WTC11 (cell line): ENCODE data around the gene SLC2A1. TPM values are rescaled to one million over a fixed set of nuclear protein-coding genes. Genes with fewer than 3 reads are reported as not detected.
A peak's percentile ranks its signal among the peaks of the same experiment; 100 is the strongest.

ENCODE experiments used
- ATF6 ChIP-seq: sonication (generic); formaldehyde crosslinking; IDR thresholded peaks from 2 replicates; pipeline ENCODE4 v1.8.1; 2023; ENCODE audit warnings: mild to moderate bottlenecking, missing genetic modification reagents
- ERG ChIP-seq: fragments of 250-450 bp; sonication (Bioruptor Pico); IDR thresholded peaks from 2 replicates; pipeline ENCODE4 v1.8.0; 2021; ENCODE audit warnings: mild to moderate bottlenecking
- ETV6 ChIP-seq: sonication (generic); formaldehyde crosslinking; IDR thresholded peaks from 2 replicates; pipeline ENCODE4 v1.8.1; 2022; ENCODE audit warnings: mild to moderate bottlenecking, missing genetic modification reagents
- FOXJ3 ChIP-seq: sonication (generic); formaldehyde crosslinking; IDR thresholded peaks from 2 replicates; pipeline ENCODE4 v1.9.0; 2021; ENCODE audit warnings: missing genetic modification reagents, mild to moderate bottlenecking, borderline replicate concordance
- HMGA2 ChIP-seq: fragments of 250-450 bp; sonication (Bioruptor Pico); IDR thresholded peaks from 2 replicates; pipeline ENCODE4 v1.4.0; 2021; ENCODE audit warnings: mild to moderate bottlenecking, moderate library complexity
- IRF1 ChIP-seq: sonication (generic); formaldehyde crosslinking; IDR thresholded peaks from 2 replicates; pipeline ENCODE4 v1.8.0; 2023; ENCODE audit warnings: missing genetic modification reagents
- JAZF1 ChIP-seq: fragments of 250-450 bp; sonication (Bioruptor Pico); IDR thresholded peaks from 2 replicates; pipeline ENCODE4 v1.9.0; 2021; ENCODE audit warnings: moderate library complexity, mild to moderate bottlenecking, inconsistent platforms
- JUN ChIP-seq: sonication (generic); formaldehyde crosslinking; IDR thresholded peaks from 2 replicates; pipeline ENCODE4 v1.8.0; 2023; ENCODE audit warnings: mild to moderate bottlenecking, missing genetic modification reagents
- MAX ChIP-seq: sonication (generic); formaldehyde crosslinking; IDR thresholded peaks from 2 replicates; pipeline ENCODE4 v1.8.0; 2022; ENCODE audit warnings: mild to moderate bottlenecking, missing genetic modification reagents
- MXD4 ChIP-seq: fragments of 250-450 bp; sonication (Bioruptor Pico); IDR thresholded peaks from 2 replicates; pipeline ENCODE4 v1.8.0; 2021; ENCODE audit warnings: mild to moderate bottlenecking, moderate library complexity, borderline replicate concordance
- NFE2L1 ChIP-seq: sonication (generic); formaldehyde crosslinking; IDR thresholded peaks from 2 replicates; pipeline ENCODE4 v1.8.1; 2023; ENCODE audit warnings: missing genetic modification reagents
- PREB ChIP-seq: sonication (generic); formaldehyde crosslinking; IDR thresholded peaks from 2 replicates; pipeline ENCODE4 v1.8.1; 2022; ENCODE audit warnings: mild to moderate bottlenecking, missing genetic modification reagents, moderate library complexity, borderline replicate concordance
- RELA ChIP-seq: sonication (generic); formaldehyde crosslinking; IDR thresholded peaks from 2 replicates; pipeline ENCODE4 v1.8.1; 2022; ENCODE audit warnings: missing genetic modification reagents, mild to moderate bottlenecking, borderline replicate concordance
- TEAD4 ChIP-seq: sonication (generic); formaldehyde crosslinking; IDR thresholded peaks from 2 replicates; pipeline ENCODE4 v1.8.0; 2022; ENCODE audit warnings: mild to moderate bottlenecking, missing genetic modification reagents
- ZNF121 ChIP-seq: sonication (generic); formaldehyde crosslinking; IDR thresholded peaks from 2 replicates; pipeline ENCODE4 v1.8.0; 2023; ENCODE audit warnings: missing genetic modification reagents
- ZNF232 ChIP-seq: sonication (generic); formaldehyde crosslinking; IDR thresholded peaks from 2 replicates; pipeline ENCODE4 v1.8.0; 2022; ENCODE audit warnings: mild to moderate bottlenecking, missing genetic modification reagents
- ZNF281 ChIP-seq: sonication (generic); formaldehyde crosslinking; IDR thresholded peaks from 2 replicates; pipeline ENCODE4 v1.8.0; 2023; ENCODE audit warnings: mild to moderate bottlenecking, missing genetic modification reagents
- ZNF396 ChIP-seq: fragments of 250-450 bp; sonication (Bioruptor Pico); IDR thresholded peaks from 2 replicates; pipeline ENCODE4 v1.8.0; 2021; ENCODE audit warnings: mild to moderate bottlenecking, moderate library complexity, borderline replicate concordance
- ZNF423 ChIP-seq: fragments of 250-450 bp; sonication (Bioruptor Pico); IDR thresholded peaks from 2 replicates; pipeline ENCODE4 v2.1.2; 2022; ENCODE audit warnings: mild to moderate bottlenecking, moderate library complexity
- ZNF512 ChIP-seq: sonication (generic); formaldehyde crosslinking; IDR thresholded peaks from 2 replicates; pipeline ENCODE4 v1.8.1; 2022; ENCODE audit warnings: missing genetic modification reagents, borderline replicate concordance
- ZNF532 ChIP-seq: fragments of 250-450 bp; sonication (Bioruptor Pico); IDR thresholded peaks from 2 replicates; pipeline ENCODE4 v1.9.0; 2021; ENCODE audit warnings: mild to moderate bottlenecking, borderline replicate concordance
- ZNF671 ChIP-seq: fragments of 250-450 bp; sonication (Bioruptor Pico); IDR thresholded peaks from 2 replicates; pipeline ENCODE4 v1.8.0; 2021; ENCODE audit warnings: mild to moderate bottlenecking
- ZSCAN18 ChIP-seq: fragments of 250-450 bp; sonication (Bioruptor Pico); IDR thresholded peaks from 2 replicates; pipeline ENCODE4 v2.1.2; 2022; ENCODE audit warnings: mild to moderate bottlenecking, moderate library complexity
- total RNA-seq: library from RNA; stranded (reverse); gene quantifications from 3 replicates; pipeline ENCODE4 v1.2.3, GENCODE V29; 2021

The SLC2A1 gene
- total RNA-seq, 1 experiment from 2014 or later: 215 TPM

GRCh38 chr1:42958488-42959319 lies at the start of gene SLC2A1 (continued):
- 0 out of 2 replicates have a peak, but pooled peaks have one; percentile 41 for TF ChIP-seq IRF1 (CRISPR knock-in tag)
- TF ChIP-seq ZNF281 (CRISPR knock-in tag): no peak
- TF ChIP-seq JAZF1: no peak
- TF ChIP-seq HMGA2 (CRISPR knock-in tag): no peak
- TF ChIP-seq ATF6 (CRISPR knock-in tag): no peak
- TF ChIP-seq ZNF671 (CRISPR knock-in tag): no peak
- peak; percentile 52; the same call in 1 of the 2 replicates for TF ChIP-seq ETV6 (CRISPR knock-in tag)
- no peak for TF ChIP-seq PREB (CRISPR knock-in tag)
- no peak; the same call in 1 of the 2 replicates for TF ChIP-seq RELA (CRISPR knock-in tag)
- 0 out of 2 replicates have a peak, but pooled peaks have one; percentile 29 for TF ChIP-seq ZNF232 (CRISPR knock-in tag)
- no peak for TF ChIP-seq FOXJ3 (CRISPR knock-in tag)
- TF ChIP-seq ZSCAN18: no peak
- no peak for TF ChIP-seq TEAD4 (CRISPR knock-in tag)
- peak; percentile 56 for TF ChIP-seq ZNF423 (CRISPR knock-in tag)
- TF ChIP-seq ERG (CRISPR knock-in tag): no peak
- TF ChIP-seq ZNF512 (CRISPR knock-in tag): no peak
- no peak for TF ChIP-seq ZNF532
- TF ChIP-seq MAX (CRISPR knock-in tag): peak; percentile 67
- TF ChIP-seq NFE2L1: no peak
- TF ChIP-seq JUN (CRISPR knock-in tag): no peak
- TF ChIP-seq ZNF121 (CRISPR knock-in tag): peak; percentile 99
- no peak for TF ChIP-seq MXD4 (CRISPR knock-in tag)
- no peak for TF ChIP-seq ZNF396 (CRISPR knock-in tag)
